ENCODE measurements around the gene CENPH.

Gene CENPH

DNA sequence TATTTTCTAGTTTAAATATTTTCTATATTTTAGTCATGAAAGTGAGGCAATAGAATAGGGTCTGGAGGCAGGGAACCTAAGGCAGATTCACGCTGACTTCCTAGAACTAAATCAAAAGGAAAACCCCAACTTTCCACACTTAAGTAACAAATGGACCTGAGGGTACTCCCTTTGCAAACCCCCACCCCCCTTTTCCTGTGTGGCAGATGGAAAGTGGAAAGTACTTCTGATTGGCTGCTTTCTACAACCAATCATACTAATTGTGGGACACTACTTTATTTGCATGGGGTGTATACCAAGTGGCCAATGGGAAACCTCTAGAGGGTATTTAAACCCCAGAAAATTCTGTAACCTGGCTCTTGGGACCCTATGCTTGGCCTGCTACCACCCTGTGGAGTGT lies 4.8 kb upstream of the CENPH start:
- Histone ChIP-seq H3K4me3 (ENCODE audit: insufficient read depth in 1 of 2, low read depth in 1 of 2, low read length in 2 of 2) (no peak overlapping the region), H3K27me3 (ENCODE audit: control insufficient read depth in 1 of 2, insufficient read depth in 1 of 2, low read length in 2 of 2) (no peaks in the 10 kb centered on the region), H4K91ac (ENCODE audit: low read length) (no peak overlapping the region), H2BK5ac (ENCODE audit: low read depth, low read length, poor library complexity, severe bottlenecking) (no peak overlapping the region), H4K8ac (ENCODE audit: low read length) (no peak overlapping the region), H2BK120ac (ENCODE audit: low read depth, low read length) (no peak overlapping the region), H3K27ac (ENCODE audit: low read length, poor library complexity, severe bottlenecking) (no peak overlapping the region), H3K4ac (ENCODE audit: low read depth in 1 of 2, low read length in 2 of 2) (no peak overlapping the region), H3K14ac (ENCODE audit: low read length in 2 of 2) (no peak overlapping the region), H3K79me1 (replicated peaks; ENCODE audit: low read length, poor library complexity, severe bottlenecking) (peaks cover 7% of the 10 kb centered on the region), H3K4me2 (ENCODE audit: low read length, poor library complexity, severe bottlenecking) (no peak overlapping the region), H3K36me3 (ENCODE audit: control insufficient read depth in 1 of 2, insufficient read depth in 2 of 2, low read depth in 1 of 2, low read length in 2 of 2) (no peaks in the 10 kb centered on the region), H2BK12ac (ENCODE audit: low read length in 2 of 2) (no peak overlapping the region), H2BK15ac (ENCODE audit: low read depth, poor library complexity, severe bottlenecking) (no peak overlapping the region), H3K9ac (ENCODE audit: low read length) (no peak overlapping the region), H3K23ac (ENCODE audit: low read length in 2 of 2) (no peak overlapping the region), H2AK5ac (ENCODE audit: low read length, severe bottlenecking) (no peak overlapping the region), H3K18ac (ENCODE audit: low read depth in 1 of 2, low read length in 2 of 2) (no peak overlapping the region), H2AFZ (ENCODE audit: low read depth, low read length) (no peak overlapping the region), H3K4me1 (ENCODE audit: control insufficient read depth, insufficient read depth, low read depth, low read length) (peaks cover 7% of the 10 kb centered on the region), H3K9me3 (ENCODE audit: control insufficient read depth, low read length) (no peaks in the 10 kb centered on the region)
- WGBS, result no CpG with 5 or more reads among the region's 1 CpG
- no peak for DNase-seq

DNA sequence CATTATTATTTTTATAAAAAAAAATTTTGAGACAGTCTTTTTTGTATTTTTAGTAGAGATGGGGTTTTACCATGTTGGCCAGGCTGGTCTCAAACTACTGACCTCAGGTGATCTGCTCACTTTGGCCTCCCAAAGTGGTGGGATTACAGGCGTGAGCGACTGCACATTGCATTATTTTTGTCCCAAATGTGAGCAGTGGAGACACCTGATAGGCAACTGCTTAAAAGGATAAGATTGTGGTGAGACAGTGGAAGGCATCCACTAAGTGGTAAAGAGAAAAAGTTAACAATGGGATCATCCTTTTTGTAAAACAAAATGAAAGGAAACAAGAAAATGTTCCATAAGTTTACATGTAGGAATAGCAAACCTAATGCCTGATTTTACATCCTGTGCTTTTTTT lies 2.0 kb upstream of the CENPH start:
- no peak overlapping the region for H3K27ac ChIP-seq (ENCODE audit: low read length, poor library complexity, severe bottlenecking)
- 97% methylated on average over 2 of the region's 2 CpGs for WGBS

DNA sequence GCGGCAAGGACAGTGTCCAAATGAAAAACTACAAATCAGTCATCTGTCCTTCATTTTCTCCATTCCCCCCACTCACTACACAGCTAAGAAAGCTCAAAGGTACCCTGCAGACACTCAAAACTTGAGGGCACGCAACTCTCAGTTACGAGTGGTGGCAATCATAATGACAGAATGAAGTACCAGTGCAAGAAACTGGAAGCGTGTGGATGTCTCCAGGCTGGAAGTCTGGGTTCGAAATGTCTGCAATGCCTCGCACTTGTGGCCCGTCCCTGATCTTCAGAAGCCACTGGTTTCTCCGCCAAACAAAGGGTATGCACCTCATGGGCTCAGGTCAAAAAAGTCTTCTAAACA lies 597 bp upstream of the CENPH start:
- Histone ChIP-seq H2AK5ac (ENCODE audit: low read length, severe bottlenecking) (peak overlapping the region; percentile 49), H3K18ac (ENCODE audit: low read depth in 1 of 2, low read length in 2 of 2) (peak overlapping the region; percentile 80 to 89), H3K4me3 (ENCODE audit: insufficient read depth in 1 of 2, low read depth in 1 of 2, low read length in 2 of 2) (peak overlapping the region; percentile 76 to 86), H2BK120ac (ENCODE audit: low read depth, low read length) (no peak overlapping the region), H3K27me3 (ENCODE audit: control insufficient read depth in 1 of 2, insufficient read depth in 1 of 2, low read length in 2 of 2) (no peaks in the 10 kb centered on the region), H3K9me3 (ENCODE audit: control insufficient read depth, low read length) (no peaks in the 10 kb centered on the region), H3K23ac (ENCODE audit: low read length in 2 of 2) (no peak overlapping the region), H3K9ac (ENCODE audit: low read length) (peak overlapping the region; percentile 95), H3K27ac (ENCODE audit: low read length, poor library complexity, severe bottlenecking) (peak overlapping the region; percentile 93), H2AFZ (ENCODE audit: low read depth, low read length) (peak overlapping the region; percentile 82), H3K79me1 (replicated peaks; ENCODE audit: low read length, poor library complexity, severe bottlenecking) (peaks cover 12% of the 10 kb centered on the region), H3K36me3 (ENCODE audit: control insufficient read depth in 1 of 2, insufficient read depth in 2 of 2, low read depth in 1 of 2, low read length in 2 of 2) (no peaks in the 10 kb centered on the region), H3K4ac (ENCODE audit: low read depth in 1 of 2, low read length in 2 of 2) (peak overlapping the region; percentile 57 to 84), H2BK15ac (ENCODE audit: low read depth, poor library complexity, severe bottlenecking) (no peak overlapping the region), H4K91ac (ENCODE audit: low read length) (peak overlapping the region; percentile 80), H2BK12ac (ENCODE audit: low read length in 2 of 2) (no peak overlapping the region), H2BK5ac (ENCODE audit: low read depth, low read length, poor library complexity, severe bottlenecking) (peak overlapping the region; percentile 62), H4K8ac (ENCODE audit: low read length) (peak overlapping the region; percentile 89), H3K4me2 (ENCODE audit: low read length, poor library complexity, severe bottlenecking) (peak overlapping the region; percentile 100), H3K4me1 (ENCODE audit: control insufficient read depth, insufficient read depth, low read depth, low read length) (peaks cover 10% of the 10 kb centered on the region), H3K14ac (ENCODE audit: low read length in 2 of 2) (peak overlapping the region in 1 of 2 experiments; percentile 6)
- 28% methylated on average over 8 of the region's 8 CpGs for WGBS
- no peak for DNase-seq

More for the DNA sequence above, 2.0 kb upstream of the CENPH start:
- Histone ChIP-seq H3K79me1 (replicated peaks; ENCODE audit: low read length, poor library complexity, severe bottlenecking) (peaks cover 12% of the 10 kb centered on the region), H2AFZ (ENCODE audit: low read depth, low read length) (no peak overlapping the region), H3K14ac (ENCODE audit: low read length in 2 of 2) (no peak overlapping the region), H3K23ac (ENCODE audit: low read length in 2 of 2) (no peak overlapping the region), H4K8ac (ENCODE audit: low read length) (no peak overlapping the region), H3K4me3 (ENCODE audit: insufficient read depth in 1 of 2, low read depth in 1 of 2, low read length in 2 of 2) (no peak overlapping the region), H2BK120ac (ENCODE audit: low read depth, low read length) (no peak overlapping the region), H2BK12ac (ENCODE audit: low read length in 2 of 2) (no peak overlapping the region), H3K4ac (ENCODE audit: low read depth in 1 of 2, low read length in 2 of 2) (no peak overlapping the region), H3K4me1 (ENCODE audit: control insufficient read depth, insufficient read depth, low read depth, low read length) (peaks cover 10% of the 10 kb centered on the region), H3K18ac (ENCODE audit: low read depth in 1 of 2, low read length in 2 of 2) (no peak overlapping the region), H2AK5ac (ENCODE audit: low read length, severe bottlenecking) (no peak overlapping the region), H3K36me3 (ENCODE audit: control insufficient read depth in 1 of 2, insufficient read depth in 2 of 2, low read depth in 1 of 2, low read length in 2 of 2) (no peaks in the 10 kb centered on the region), H3K9me3 (ENCODE audit: control insufficient read depth, low read length) (no peaks in the 10 kb centered on the region), H3K9ac (ENCODE audit: low read length) (no peak overlapping the region), H3K27me3 (ENCODE audit: control insufficient read depth in 1 of 2, insufficient read depth in 1 of 2, low read length in 2 of 2) (no peaks in the 10 kb centered on the region), H2BK15ac (ENCODE audit: low read depth, poor library complexity, severe bottlenecking) (no peak overlapping the region), H2BK5ac (ENCODE audit: low read depth, low read length, poor library complexity, severe bottlenecking) (no peak overlapping the region), H4K91ac (ENCODE audit: low read length) (no peak overlapping the region), H3K4me2 (ENCODE audit: low read length, poor library complexity, severe bottlenecking) (no peak overlapping the region)
- no peak for DNase-seq

DNA sequence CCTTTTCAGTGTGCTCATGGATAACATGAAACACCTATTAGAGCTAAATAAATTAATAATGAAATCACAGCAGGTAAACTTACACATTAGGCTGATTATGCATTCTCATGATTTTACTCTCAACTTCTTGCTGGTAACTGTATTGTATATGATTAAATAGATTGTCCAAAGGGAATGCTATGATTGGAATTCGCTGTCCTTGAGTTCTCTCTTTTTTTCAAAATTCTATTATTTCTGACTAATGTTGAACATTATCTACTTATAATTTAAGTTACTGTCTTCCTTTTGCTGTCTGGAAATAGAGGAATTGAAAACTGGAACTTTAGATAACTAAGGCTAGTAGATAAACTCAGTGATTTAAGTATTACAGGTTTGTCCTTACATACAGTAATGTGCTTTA lies 13.1 kb downstream of the CENPH start:
- Histone ChIP-seq H2BK15ac (ENCODE audit: low read depth, poor library complexity, severe bottlenecking) (no peak overlapping the region), H3K9me3 (ENCODE audit: control insufficient read depth, low read length) (no peaks in the 10 kb centered on the region), H3K23ac (ENCODE audit: low read length in 2 of 2) (no peak overlapping the region), H3K4me3 (ENCODE audit: insufficient read depth in 1 of 2, low read depth in 1 of 2, low read length in 2 of 2) (no peak overlapping the region), H2AFZ (ENCODE audit: low read depth, low read length) (no peak overlapping the region), H3K4me2 (ENCODE audit: low read length, poor library complexity, severe bottlenecking) (no peak overlapping the region), H2BK12ac (ENCODE audit: low read length in 2 of 2) (no peak overlapping the region), H4K91ac (ENCODE audit: low read length) (no peak overlapping the region), H3K4me1 (ENCODE audit: control insufficient read depth, insufficient read depth, low read depth, low read length) (no peaks in the 10 kb centered on the region), H4K8ac (ENCODE audit: low read length) (no peak overlapping the region), H2BK5ac (ENCODE audit: low read depth, low read length, poor library complexity, severe bottlenecking) (no peak overlapping the region), H3K14ac (ENCODE audit: low read length in 2 of 2) (no peak overlapping the region), H3K18ac (ENCODE audit: low read depth in 1 of 2, low read length in 2 of 2) (no peak overlapping the region), H2BK120ac (ENCODE audit: low read depth, low read length) (no peak overlapping the region), H3K4ac (ENCODE audit: low read depth in 1 of 2, low read length in 2 of 2) (no peak overlapping the region), H3K27ac (ENCODE audit: low read length, poor library complexity, severe bottlenecking) (no peak overlapping the region), H3K36me3 (ENCODE audit: control insufficient read depth in 1 of 2, insufficient read depth in 2 of 2, low read depth in 1 of 2, low read length in 2 of 2) (peaks cover 0 to 14% of the 10 kb centered on the region in 2 experiments), H3K79me1 (replicated peaks; ENCODE audit: low read length, poor library complexity, severe bottlenecking) (no peaks in the 10 kb centered on the region), H3K9ac (ENCODE audit: low read length) (no peak overlapping the region), H2AK5ac (ENCODE audit: low read length, severe bottlenecking) (no peak overlapping the region), H3K27me3 (ENCODE audit: control insufficient read depth in 1 of 2, insufficient read depth in 1 of 2, low read length in 2 of 2) (no peaks in the 10 kb centered on the region)
- DNase-seq, result no peak
- no CpG with 5 or more reads among the region's 1 CpG for WGBS
